Measurements from ENCODE around the gene UBE2H.

Gene UBE2H

GRCh38 chr7:129946282-129946681, 6.5 kb downstream of the UBE2H start:
- DNase-seq (ENCODE audit: low read depth), result no peak
- H3K4me3 ChIP-seq (ENCODE audit: low read depth, low read length), result no peak overlapping the region
- TF ChIP-seq CTCF (IDR thresholded peaks at IDR 0.05; ENCODE audit: control insufficient read depth, extremely low read depth, insufficient read depth), result no peak

- no peak for DNase-seq (ENCODE audit: low read depth)
- no peak for TF ChIP-seq CTCF (IDR thresholded peaks at IDR 0.05; ENCODE audit: control insufficient read depth, extremely low read depth, insufficient read depth)
- no peak overlapping the region for H3K4me3 ChIP-seq (ENCODE audit: low read depth, low read length)
Observed at GRCh38 chr7:129943352-129943751, 9.4 kb downstream of the UBE2H start.

- H3K4me3 ChIP-seq (ENCODE audit: low read depth, low read length), result no peak overlapping the region
- TF ChIP-seq CTCF (IDR thresholded peaks at IDR 0.05; ENCODE audit: control insufficient read depth, extremely low read depth, insufficient read depth), result no peak
- DNase-seq (ENCODE audit: low read depth), result no peak
Observed at GRCh38 chr7:129940329-129940728, 12.4 kb downstream of the UBE2H start.

GRCh38 chr7:129939881-129940280, 12.9 kb downstream of the UBE2H start:
- no peak overlapping the region for H3K4me3 ChIP-seq (ENCODE audit: low read depth, low read length)
- no peak for TF ChIP-seq CTCF (IDR thresholded peaks at IDR 0.05; ENCODE audit: control insufficient read depth, extremely low read depth, insufficient read depth)
- DNase-seq (ENCODE audit: low read depth), result no peak

GRCh38 chr7:129933627-129934026, 19.1 kb downstream of the UBE2H start:
- no peak overlapping the region for H3K4me3 ChIP-seq (ENCODE audit: low read depth, low read length)
- no peak for TF ChIP-seq CTCF (IDR thresholded peaks at IDR 0.05; ENCODE audit: control insufficient read depth, extremely low read depth, insufficient read depth)
- DNase-seq (ENCODE audit: low read depth), result no peak

GRCh38 chr7:129926618-129927017, 26.1 kb downstream of the UBE2H start:
- TF ChIP-seq CTCF (IDR thresholded peaks at IDR 0.05; ENCODE audit: control insufficient read depth, extremely low read depth, insufficient read depth), result no peak
- no peak overlapping the region for H3K4me3 ChIP-seq (ENCODE audit: low read depth, low read length)
- no peak for DNase-seq (ENCODE audit: low read depth)

- no peak for TF ChIP-seq CTCF (IDR thresholded peaks at IDR 0.05; ENCODE audit: control insufficient read depth, extremely low read depth, insufficient read depth)
- no peak for DNase-seq (ENCODE audit: low read depth)
- H3K4me3 ChIP-seq (ENCODE audit: low read depth, low read length), result no peak overlapping the region
Observed at GRCh38 chr7:129925416-129926002, 27.3 kb downstream of the UBE2H start.
